GM23248 (cell line): ENCODE measurements around the gene AGAP1. TPM values are rescaled to one million over a fixed set of nuclear protein-coding genes. Genes with fewer than 3 reads are reported as not detected.

ENCODE experiments used
- DNase-seq: peaks from one replicate; pipeline ENCODE4 v3.0.0-alpha.2; 2015
- H2AFZ ChIP-seq: fragments of 200-600 bp; sonication (generic); 2 replicates; pipeline ENCODE4 v1.6.1; 2016; ENCODE audit warnings: antibody characterized with exemption
- H3F3A ChIP-seq: fragments of 200-600 bp; sonication (generic); 2 replicates; pipeline ENCODE4 v1.6.1; 2016; ENCODE audit warnings: mild to moderate bottlenecking, antibody characterized with exemption, mixed run types; ENCODE audit not compliant: insufficient read depth
- H3K27ac ChIP-seq: fragments of 200-600 bp; sonication (generic); 2 replicates; pipeline ENCODE4 v1.5.1; 2016; ENCODE audit warnings: mild to moderate bottlenecking
- H3K27me3 ChIP-seq: fragments of 200-600 bp; sonication (generic); replicated peaks from 2 replicates; pipeline ENCODE4 v1.6.1; 2016; ENCODE audit warnings: mild to moderate bottlenecking; ENCODE audit not compliant: insufficient read depth
- H3K36me3 ChIP-seq: fragments of 200-600 bp; sonication (generic); 2 replicates; pipeline ENCODE4 v1.6.1; 2016; ENCODE audit warnings: low read depth, mild to moderate bottlenecking
- H3K4me1 ChIP-seq: fragments of 200-600 bp; sonication (generic); 2 replicates; pipeline ENCODE4 v1.6.1; 2016; ENCODE audit warnings: mild to moderate bottlenecking; ENCODE audit not compliant: insufficient read depth
- H3K4me2 ChIP-seq: fragments of 200-600 bp; sonication (generic); one replicate; pipeline ENCODE4 v1.6.1; 2016; ENCODE audit warnings: mild to moderate bottlenecking; ENCODE audit not compliant: unreplicated experiment
- H3K4me3 ChIP-seq: fragments of 200-600 bp; sonication (generic); 2 replicates; pipeline ENCODE4 v1.5.1; 2016; ENCODE audit warnings: mild to moderate bottlenecking
- H3K79me2 ChIP-seq: fragments of 200-600 bp; sonication (generic); 2 replicates; pipeline ENCODE4 v1.6.1; 2016; ENCODE audit warnings: mild to moderate bottlenecking; ENCODE audit not compliant: insufficient read depth
- H3K9ac ChIP-seq: fragments of 200-600 bp; sonication (generic); 2 replicates; pipeline ENCODE4 v1.6.1; 2016; ENCODE audit warnings: mild to moderate bottlenecking
- H3K9me2 ChIP-seq: fragments of 200-600 bp; sonication (generic); 2 replicates; pipeline ENCODE4 v1.6.1; 2016; ENCODE audit warnings: mixed run types, mild to moderate bottlenecking, moderate library complexity; ENCODE audit not compliant: insufficient read depth
- H3K9me3 ChIP-seq: fragments of 200-600 bp; sonication (generic); one replicate; pipeline ENCODE4 v1.6.1; 2017; ENCODE audit warnings: low read depth
- H4K20me1 ChIP-seq: fragments of 200-600 bp; sonication (generic); 2 replicates; pipeline ENCODE4 v1.6.0; 2016; ENCODE audit not compliant: insufficient read depth
- EZH2 ChIP-seq: fragments of 200-600 bp; sonication (generic); IDR thresholded peaks from 2 replicates; pipeline ENCODE4 v1.6.1; 2018; ENCODE audit warnings: antibody characterized with exemption, mild to moderate bottlenecking; ENCODE audit not compliant: insufficient read depth, poor library complexity, severe bottlenecking
- EZH2phosphoT487 ChIP-seq: fragments of 200-600 bp; sonication (generic); IDR thresholded peaks from 2 replicates; pipeline ENCODE4 v1.6.1; 2018; ENCODE audit warnings: antibody characterized with exemption, moderate library complexity, mild to moderate bottlenecking, low read depth; ENCODE audit not compliant: insufficient read depth
- WGBS, 2 experiments: methylation state at CpG; one replicate each; pipeline ENCODE4 v1.1.6; 2015 to 2017; ENCODE audit warnings: low lambda C conversion rate in 2 of 2, low coverage in 1 of 2; ENCODE audit errors: missing lambda C conversion rate in 2 of 2; 5-methylcytosine and 5-hydroxymethylcytosine counted together
- in situ Hi-C: fragments of 300-500 bp; cut with MboI; formaldehyde crosslinking; loops from 2 replicates; pipeline ENCODE4 v1.15.0; 2020
- polyA plus RNA-seq: library from polyadenylated mRNA; unstranded; fragments of >200 nt; fragmentation: Nextera tagmentation; extraction: Ambion mirVana; gene quantifications from 2 replicates; pipeline ENCODE4 v1.2.1, GENCODE V29; 2016
- total RNA-seq: library from RNA; depleted of rRNA; stranded (reverse); fragments of >200 nt; shearing (Covaris generic); gene quantifications from 2 replicates; pipeline ENCODE4 v1.2.3, GENCODE V29; 2014

The AGAP1 gene
- total and polyA plus RNA-seq, 2 experiments from 2014 or later: 2.2 to 9.9 TPM

GRCh38 chr2:235826826-235827225 is 333.0 kb downstream of the AGAP1 start:
- H3F3A ChIP-seq: no peaks in the 10 kb centered on the region
- no peaks in the 10 kb centered on the region for H3K9me3 ChIP-seq
- no peak overlapping the region for H3K4me2 ChIP-seq
- H3K4me1 ChIP-seq: peaks cover 7% of the 10 kb centered on the region; the same call in 1 of the 2 replicates
- no peaks in the 10 kb centered on the region for H3K36me3 ChIP-seq
- H3K9me2 ChIP-seq: no peaks in the 10 kb centered on the region
- H3K27me3 ChIP-seq: no peaks in the 10 kb centered on the region
- H3K27ac ChIP-seq: no peak overlapping the region
- no peaks in the 10 kb centered on the region for H4K20me1 ChIP-seq
- no peaks in the 10 kb centered on the region for H3K79me2 ChIP-seq
- in situ Hi-C loops: no loop called here
- DNase-seq: no peak
- no peak overlapping the region for H3K4me3 ChIP-seq
- TF ChIP-seq EZH2: no peak
- TF ChIP-seq EZH2phosphoT487: no peak
- H2AFZ ChIP-seq: no peak overlapping the region
- WGBS, 2 experiments: 90 to 94% methylated on average over 9 of the region's 9 CpGs
- no peak overlapping the region for H3K9ac ChIP-seq

- Histone ChIP-seq H3K4me3 (no peak overlapping the region), H3K9ac (no peak overlapping the region), H3K9me2 (no peaks in the 10 kb centered on the region), H3K9me3 (no peaks in the 10 kb centered on the region), H3K4me1 (peaks cover 7% of the 10 kb centered on the region; the same call in 1 of the 2 replicates), H3K27me3 (no peaks in the 10 kb centered on the region), H3F3A (no peaks in the 10 kb centered on the region), H4K20me1 (no peaks in the 10 kb centered on the region), H3K27ac (no peak overlapping the region), H3K4me2 (no peak overlapping the region), H2AFZ (no peak overlapping the region), H3K79me2 (no peaks in the 10 kb centered on the region), H3K36me3 (no peaks in the 10 kb centered on the region)
- peak; percentile 54 for DNase-seq
- in situ Hi-C loops: no loop called here
- no peak for TF ChIP-seq EZH2phosphoT487
- TF ChIP-seq EZH2: no peak
- WGBS, 2 experiments: 69 to 75% methylated on average over 10 of the region's 10 CpGs
These were observed 333.7 kb downstream of the AGAP1 start for GRCh38 chr2:235827585-235827992.

- Histone ChIP-seq H3K36me3 (no peaks in the 10 kb centered on the region), H3K9me3 (no peaks in the 10 kb centered on the region), H3K27ac (no peak overlapping the region), H2AFZ (no peak overlapping the region), H3K4me3 (no peak overlapping the region), H3K27me3 (no peaks in the 10 kb centered on the region), H3F3A (no peaks in the 10 kb centered on the region), H3K79me2 (no peaks in the 10 kb centered on the region), H3K9me2 (no peaks in the 10 kb centered on the region), H3K4me1 (peaks cover 7% of the 10 kb centered on the region; the same call in 1 of the 2 replicates), H3K9ac (no peak overlapping the region), H4K20me1 (no peaks in the 10 kb centered on the region), H3K4me2 (no peak overlapping the region)
- DNase-seq: no peak
- TF ChIP-seq EZH2phosphoT487 (no peak), EZH2 (no peak)
- in situ Hi-C loops: no loop called here
- WGBS, 2 experiments: 90 to 94% methylated on average over 8 of the region's 8 CpGs
These were observed 335.9 kb downstream of the AGAP1 start for GRCh38 chr2:235829726-235830125.

- Histone ChIP-seq H3K4me1 (peaks cover 7% of the 10 kb centered on the region; the same call in 1 of the 2 replicates), H3K27me3 (no peaks in the 10 kb centered on the region), H2AFZ (no peak overlapping the region), H3K9ac (no peak overlapping the region), H3K79me2 (no peaks in the 10 kb centered on the region), H3K4me2 (no peak overlapping the region), H4K20me1 (no peaks in the 10 kb centered on the region), H3F3A (no peaks in the 10 kb centered on the region), H3K9me2 (no peaks in the 10 kb centered on the region), H3K9me3 (no peaks in the 10 kb centered on the region), H3K36me3 (no peaks in the 10 kb centered on the region), H3K4me3 (no peak overlapping the region), H3K27ac (no peak overlapping the region)
- TF ChIP-seq EZH2phosphoT487: no peak
- no peak for TF ChIP-seq EZH2
- in situ Hi-C loops: no loop called here
- WGBS, 2 experiments: 94 to 100% methylated on average over 1 of the region's 1 CpG
- DNase-seq: no peak
These were observed 337.9 kb downstream of the AGAP1 start for GRCh38 chr2:235831755-235832154.

GRCh38 chr2:235832941-235833340 is 339.1 kb downstream of the AGAP1 start:
- WGBS, 2 experiments: 88 to 91% methylated on average over 14 of the region's 14 CpGs
- H3K9me2 ChIP-seq: no peaks in the 10 kb centered on the region
- H3K27me3 ChIP-seq: no peaks in the 10 kb centered on the region
- no peaks in the 10 kb centered on the region for H3K79me2 ChIP-seq
- no peak for DNase-seq
- no peak overlapping the region for H3K27ac ChIP-seq
- no peak overlapping the region for H2AFZ ChIP-seq
- no peaks in the 10 kb centered on the region for H3K9me3 ChIP-seq
- no peak overlapping the region for H3K4me2 ChIP-seq
- in situ Hi-C loops: no loop called here
- no peak overlapping the region for H3K4me3 ChIP-seq
- no peak for TF ChIP-seq EZH2phosphoT487
- TF ChIP-seq EZH2: no peak
- no peaks in the 10 kb centered on the region for H3F3A ChIP-seq
- H3K36me3 ChIP-seq: no peaks in the 10 kb centered on the region
- H3K4me1 ChIP-seq: no peaks in the 10 kb centered on the region
- no peaks in the 10 kb centered on the region for H4K20me1 ChIP-seq
- no peak overlapping the region for H3K9ac ChIP-seq
